ENCODE results near the gene EEF1AKMT3.

Gene EEF1AKMT3

DNA sequence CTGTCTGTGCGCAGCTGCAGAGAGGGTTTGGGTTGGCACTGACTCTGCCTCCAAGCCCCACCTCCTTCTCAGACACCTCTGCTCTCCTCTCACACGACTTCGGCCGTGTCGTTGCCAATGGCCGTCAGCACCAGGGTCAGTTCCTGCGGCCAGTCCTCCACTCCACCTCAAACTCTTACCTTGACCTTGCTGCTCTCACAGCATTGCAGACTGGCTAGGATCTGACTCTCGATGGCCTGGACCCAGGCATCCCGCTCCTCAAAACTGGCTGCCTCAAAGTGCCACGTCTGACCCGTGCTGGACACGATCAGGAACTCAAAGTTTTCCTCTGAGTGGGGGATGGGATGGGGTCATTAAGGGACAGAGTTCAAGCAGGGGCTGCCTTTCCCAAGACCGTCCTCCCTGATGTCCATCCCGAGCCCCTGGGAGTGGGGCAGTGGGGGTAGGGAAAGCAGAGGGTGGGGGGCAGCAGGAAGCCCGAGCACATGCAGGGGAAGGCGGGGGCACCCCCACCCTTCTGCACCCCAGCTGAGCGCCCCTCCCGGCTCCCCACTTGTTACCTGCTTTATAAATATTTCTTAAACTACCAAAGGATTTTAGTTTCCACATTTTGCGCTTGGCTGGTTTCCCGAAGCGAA, 44.5 kb upstream of the EEF1AKMT3 start:
- H3K4me3 ChIP-seq (ENCODE audit: low read length in 2 of 2): no peak overlapping the region
- peaks cover 35 to 39% of the 10 kb centered on the region in 2 donors for H3K27me3 ChIP-seq (ENCODE audit: control insufficient read depth in 1 of 2, insufficient read depth in 2 of 2, low read length in 2 of 2)
- H3K36me3 ChIP-seq (ENCODE audit: control insufficient read depth in 2 of 2, insufficient read depth in 2 of 2, low read length in 2 of 2): no peaks in the 10 kb centered on the region
- H3K9ac ChIP-seq (ENCODE audit: low read length in 2 of 2): no peak overlapping the region
- H3K4me1 ChIP-seq (ENCODE audit: control insufficient read depth, insufficient read depth, low read length): peaks cover 18% of the 10 kb centered on the region
- no peak overlapping the region for H3K27ac ChIP-seq (ENCODE audit: low read length)
- no peaks in the 10 kb centered on the region for H3K9me3 ChIP-seq (ENCODE audit: control insufficient read depth in 2 of 2, low read length in 2 of 2)

DNA sequence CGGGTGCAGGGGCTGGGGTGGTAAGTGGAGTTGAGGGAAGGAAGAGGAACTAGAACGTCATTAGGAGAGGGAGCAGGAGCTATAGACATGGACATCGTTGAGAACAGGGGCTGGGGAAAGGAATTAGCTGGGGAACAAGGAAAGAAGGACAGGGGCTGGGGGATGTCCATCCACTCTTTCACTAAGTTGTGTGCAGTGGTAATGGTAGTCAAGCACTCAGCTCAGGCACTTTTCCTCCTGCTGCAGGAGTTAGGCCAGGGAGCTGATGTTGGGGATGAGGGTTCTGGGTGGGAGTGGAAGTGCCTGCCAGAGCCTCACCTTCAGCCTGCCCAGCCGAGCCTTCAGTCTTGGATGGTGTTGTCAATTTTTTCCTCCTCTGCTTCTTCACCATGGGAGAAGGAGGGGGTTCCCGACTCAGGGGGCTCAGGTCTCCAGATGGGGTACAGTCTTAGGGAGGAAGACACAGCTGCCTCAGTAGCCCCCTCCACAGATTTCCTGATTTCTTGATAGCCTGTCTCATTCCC, 43.0 kb upstream of the EEF1AKMT3 start:
- H3K27me3 ChIP-seq (ENCODE audit: control insufficient read depth in 1 of 2, insufficient read depth in 2 of 2, low read length in 2 of 2): peaks cover 41 to 49% of the 10 kb centered on the region in 2 donors
- H3K27ac ChIP-seq (ENCODE audit: low read length): no peak overlapping the region
- no peak overlapping the region for H3K4me3 ChIP-seq (ENCODE audit: low read length in 2 of 2)

DNA sequence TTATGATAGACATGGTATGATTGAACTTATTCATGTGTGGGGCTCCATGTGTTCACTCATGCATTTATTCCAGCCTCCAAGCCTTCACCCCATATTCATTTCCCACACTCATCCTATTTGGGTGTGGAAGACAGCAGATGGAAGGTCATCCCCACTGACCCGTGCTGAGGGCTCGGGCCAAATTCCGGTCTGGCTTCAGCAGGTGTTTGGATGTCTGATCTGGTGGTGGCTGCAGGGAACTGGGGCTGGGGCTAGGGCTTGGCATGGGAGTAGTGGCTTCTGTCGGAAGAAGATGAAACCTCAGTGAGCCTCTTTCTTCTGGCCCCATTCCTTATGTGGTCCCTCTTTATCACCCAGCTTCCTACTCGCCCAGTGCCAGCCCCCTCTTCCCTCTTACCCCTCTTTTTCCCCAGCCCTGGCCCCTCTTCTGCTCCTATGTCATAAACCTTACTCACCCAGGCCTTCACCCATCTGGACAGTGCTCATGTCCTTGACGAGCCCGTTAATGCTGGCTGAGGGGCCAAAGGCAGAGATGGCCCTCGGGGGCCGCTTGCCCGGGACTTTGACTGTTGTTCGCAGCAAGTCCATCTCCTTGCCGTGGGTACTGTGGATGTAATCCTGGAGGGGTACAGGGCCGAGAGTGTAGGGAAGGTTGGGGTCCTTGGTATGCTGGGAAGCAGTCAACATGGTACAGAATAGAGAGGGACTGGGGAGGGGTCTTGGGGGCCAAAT, 41.9 kb upstream of the EEF1AKMT3 start:
- no peaks in the 10 kb centered on the region for H3K9me3 ChIP-seq (ENCODE audit: control insufficient read depth in 2 of 2, low read length in 2 of 2)
- H3K4me1 ChIP-seq (ENCODE audit: control insufficient read depth, insufficient read depth, low read length): peaks cover 19% of the 10 kb centered on the region
- H3K4me3 ChIP-seq (ENCODE audit: low read length in 2 of 2): no peak overlapping the region
- H3K27ac ChIP-seq (ENCODE audit: low read length): no peak overlapping the region
- no peaks in the 10 kb centered on the region for H3K36me3 ChIP-seq (ENCODE audit: control insufficient read depth in 2 of 2, insufficient read depth in 2 of 2, low read length in 2 of 2)
- H3K9ac ChIP-seq (ENCODE audit: low read length in 2 of 2): no peak overlapping the region
- peaks cover 47 to 56% of the 10 kb centered on the region in 2 donors for H3K27me3 ChIP-seq (ENCODE audit: control insufficient read depth in 1 of 2, insufficient read depth in 2 of 2, low read length in 2 of 2)

More for the DNA sequence above, 43.0 kb upstream of the EEF1AKMT3 start:
- peaks cover 18% of the 10 kb centered on the region for H3K4me1 ChIP-seq (ENCODE audit: control insufficient read depth, insufficient read depth, low read length)
- no peaks in the 10 kb centered on the region for H3K36me3 ChIP-seq (ENCODE audit: control insufficient read depth in 2 of 2, insufficient read depth in 2 of 2, low read length in 2 of 2)
- H3K9ac ChIP-seq (ENCODE audit: low read length in 2 of 2): no peak overlapping the region
- no peaks in the 10 kb centered on the region for H3K9me3 ChIP-seq (ENCODE audit: control insufficient read depth in 2 of 2, low read length in 2 of 2)

DNA sequence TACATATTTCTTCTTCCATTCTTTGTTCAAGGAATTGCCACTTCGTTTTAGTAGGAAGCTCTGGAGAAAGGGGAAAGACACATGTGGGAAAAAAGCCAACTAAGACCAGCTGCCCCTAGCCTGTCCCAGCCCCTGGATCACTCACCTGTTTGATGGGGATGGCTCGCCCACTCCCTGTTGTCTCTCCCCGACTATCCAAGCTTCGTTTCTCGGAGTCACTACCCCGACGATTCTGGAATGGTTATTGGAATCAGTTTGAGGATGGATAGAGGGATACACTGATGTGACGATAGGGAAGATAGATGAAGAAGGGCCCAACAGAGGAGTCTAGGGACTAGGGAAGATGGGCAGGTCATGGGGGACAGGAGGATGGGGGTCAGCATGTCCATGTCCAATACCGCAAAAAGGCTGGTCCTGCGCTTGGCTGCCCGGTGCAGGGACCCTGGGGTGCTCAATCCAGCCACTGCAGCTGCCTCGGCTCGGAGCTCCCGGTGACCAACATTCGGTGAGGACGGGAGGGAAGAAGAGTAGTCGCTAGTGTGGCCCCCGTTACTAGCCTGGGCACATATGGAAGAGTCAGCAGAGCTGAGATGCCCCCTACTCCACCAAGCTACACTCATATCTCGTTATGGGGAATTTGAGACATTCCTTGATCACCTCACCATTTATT, 40.9 kb upstream of the EEF1AKMT3 start:
- Histone ChIP-seq H3K4me1 (ENCODE audit: control insufficient read depth, insufficient read depth, low read length) (peaks cover 22% of the 10 kb centered on the region), H3K9me3 (ENCODE audit: control insufficient read depth in 2 of 2, low read length in 2 of 2) (no peaks in the 10 kb centered on the region), H3K36me3 (ENCODE audit: control insufficient read depth in 2 of 2, insufficient read depth in 2 of 2, low read length in 2 of 2) (no peaks in the 10 kb centered on the region), H3K27ac (ENCODE audit: low read length) (no peak overlapping the region), H3K9ac (ENCODE audit: low read length in 2 of 2) (no peak overlapping the region), H3K27me3 (ENCODE audit: control insufficient read depth in 1 of 2, insufficient read depth in 2 of 2, low read length in 2 of 2) (peaks cover 48 to 59% of the 10 kb centered on the region in 2 donors), H3K4me3 (ENCODE audit: low read length in 2 of 2) (no peak overlapping the region)

DNA sequence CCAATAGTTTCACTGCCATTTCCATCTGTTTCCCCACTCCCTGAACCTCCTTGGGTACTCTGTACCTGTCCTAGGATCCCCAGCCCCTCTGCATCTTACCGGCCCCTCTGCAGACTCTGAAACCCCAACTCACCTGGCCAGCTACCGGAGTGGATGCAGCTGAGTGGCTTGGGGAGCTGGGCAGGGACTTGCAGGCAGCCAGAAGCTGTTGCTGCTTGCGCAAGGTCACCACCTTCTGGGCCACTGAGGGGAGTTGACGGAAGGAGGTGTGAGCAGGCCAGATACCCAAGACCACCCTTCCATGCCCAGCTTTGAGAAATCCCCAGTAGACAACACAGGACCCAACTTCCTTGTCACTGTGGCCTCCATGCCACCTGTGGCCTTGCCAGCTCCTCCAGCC, 40.1 kb upstream of the EEF1AKMT3 start:
- Histone ChIP-seq H3K27ac (ENCODE audit: low read length) (no peak overlapping the region), H3K9me3 (ENCODE audit: control insufficient read depth in 2 of 2, low read length in 2 of 2) (no peaks in the 10 kb centered on the region), H3K36me3 (ENCODE audit: control insufficient read depth in 2 of 2, insufficient read depth in 2 of 2, low read length in 2 of 2) (no peaks in the 10 kb centered on the region), H3K9ac (ENCODE audit: low read length in 2 of 2) (no peak overlapping the region), H3K4me1 (ENCODE audit: control insufficient read depth, insufficient read depth, low read length) (peaks cover 22% of the 10 kb centered on the region), H3K4me3 (ENCODE audit: low read length in 2 of 2) (no peak overlapping the region), H3K27me3 (ENCODE audit: control insufficient read depth in 1 of 2, insufficient read depth in 2 of 2, low read length in 2 of 2) (peaks cover 48 to 61% of the 10 kb centered on the region in 2 donors)

DNA sequence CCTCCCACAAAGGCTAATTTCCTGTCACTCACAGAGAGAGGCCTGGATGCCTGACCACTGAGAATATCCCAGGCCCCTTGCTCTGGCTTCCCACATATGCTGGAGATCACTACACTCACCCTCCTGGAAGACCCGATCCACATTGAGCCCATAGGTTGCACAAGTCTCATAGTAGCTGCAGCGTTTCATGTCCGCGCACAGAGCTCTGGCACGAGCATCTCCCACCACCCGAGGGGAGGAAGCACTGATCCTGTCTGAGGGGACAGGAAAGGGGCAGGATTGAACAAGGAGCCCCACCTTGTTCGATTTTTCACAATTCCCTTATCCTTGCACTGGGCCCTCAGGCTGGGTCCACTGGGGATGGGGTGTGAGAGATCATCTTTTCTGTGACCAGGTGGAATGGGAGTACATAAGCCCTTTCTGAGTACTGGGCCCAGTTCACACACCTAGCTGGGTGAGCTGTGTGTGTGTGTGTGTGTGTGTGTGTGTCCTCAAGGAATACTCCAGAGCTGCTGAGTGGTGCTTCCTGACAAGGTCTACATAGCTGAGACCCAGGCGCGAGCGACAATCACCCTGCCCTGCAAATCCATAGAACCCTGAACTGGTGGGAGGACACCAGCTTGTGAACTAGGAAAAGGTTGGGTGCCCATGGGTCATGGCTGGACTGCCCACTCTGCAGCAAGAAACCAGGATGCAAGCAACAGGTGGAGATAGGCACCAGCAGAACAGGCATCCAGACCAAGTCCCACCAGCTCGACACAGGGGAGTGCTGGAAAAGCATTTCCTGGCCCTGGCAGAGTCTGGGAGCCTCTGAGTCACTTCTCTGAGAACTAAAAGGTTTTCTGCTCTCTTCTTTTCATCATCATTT, 39.5 kb upstream of the EEF1AKMT3 start:
- H3K27me3 ChIP-seq (ENCODE audit: control insufficient read depth in 1 of 2, insufficient read depth in 2 of 2, low read length in 2 of 2): peaks cover 48 to 56% of the 10 kb centered on the region in 2 donors
- H3K9me3 ChIP-seq (ENCODE audit: control insufficient read depth in 2 of 2, low read length in 2 of 2): no peaks in the 10 kb centered on the region
- H3K36me3 ChIP-seq (ENCODE audit: control insufficient read depth in 2 of 2, insufficient read depth in 2 of 2, low read length in 2 of 2): no peaks in the 10 kb centered on the region
- H3K27ac ChIP-seq (ENCODE audit: low read length): no peak overlapping the region
- H3K4me1 ChIP-seq (ENCODE audit: control insufficient read depth, insufficient read depth, low read length): peaks cover 26% of the 10 kb centered on the region
- H3K4me3 ChIP-seq (ENCODE audit: low read length in 2 of 2): no peak overlapping the region
- no peak overlapping the region for H3K9ac ChIP-seq (ENCODE audit: low read length in 2 of 2)

DNA sequence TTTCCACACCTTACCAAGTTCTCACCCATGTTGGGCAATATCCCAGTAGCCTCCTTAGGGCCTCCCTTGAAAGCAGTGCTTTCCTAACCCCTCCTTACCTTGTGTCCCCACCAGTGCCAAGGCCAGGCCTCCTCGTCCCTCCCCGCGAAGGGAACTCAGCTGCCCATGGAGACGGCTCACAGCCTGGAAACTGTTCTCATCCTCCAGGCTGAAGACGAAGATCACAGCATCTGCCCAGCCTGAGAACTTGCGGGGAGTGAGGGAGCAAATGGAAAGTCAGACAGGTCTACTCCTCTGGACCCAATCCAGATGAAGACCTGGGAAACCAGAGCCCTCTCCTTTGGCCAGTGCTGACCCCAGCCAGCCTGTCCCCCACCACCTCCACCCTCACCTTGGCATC, 38.5 kb upstream of the EEF1AKMT3 start:
- no peak overlapping the region for H3K27ac ChIP-seq (ENCODE audit: low read length)

DNA sequence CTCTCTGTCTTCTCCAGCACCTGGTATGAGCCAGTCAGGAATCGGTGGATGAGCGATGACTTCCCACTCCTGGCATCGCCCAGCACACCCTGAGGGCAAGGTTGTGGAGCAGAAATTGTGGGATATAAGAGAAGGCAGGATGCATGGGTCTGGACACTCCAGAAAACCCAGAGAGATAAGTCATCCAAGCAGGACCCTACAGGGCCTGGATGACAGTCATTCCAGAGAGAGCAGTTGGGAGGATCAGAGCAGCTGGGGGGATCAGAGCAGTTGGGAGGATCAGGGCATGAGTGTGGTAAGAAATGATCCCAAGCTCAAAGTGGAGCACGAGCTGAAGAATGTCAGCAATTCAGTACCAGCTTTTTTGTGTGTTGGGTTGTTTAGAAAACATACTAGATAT, 37.8 kb upstream of the EEF1AKMT3 start:
- H3K4me3 ChIP-seq (ENCODE audit: low read length in 2 of 2): no peak overlapping the region
- no peaks in the 10 kb centered on the region for H3K9me3 ChIP-seq (ENCODE audit: control insufficient read depth in 2 of 2, low read length in 2 of 2)
- H3K36me3 ChIP-seq (ENCODE audit: control insufficient read depth in 2 of 2, insufficient read depth in 2 of 2, low read length in 2 of 2): no peaks in the 10 kb centered on the region
- H3K27me3 ChIP-seq (ENCODE audit: control insufficient read depth in 1 of 2, insufficient read depth in 2 of 2, low read length in 2 of 2): peaks cover 56 to 63% of the 10 kb centered on the region in 2 donors
- no peak overlapping the region for H3K27ac ChIP-seq (ENCODE audit: low read length)
- H3K9ac ChIP-seq (ENCODE audit: low read length in 2 of 2): no peak overlapping the region
- H3K4me1 ChIP-seq (ENCODE audit: control insufficient read depth, insufficient read depth, low read length): peaks cover 30% of the 10 kb centered on the region

More for the DNA sequence above, 38.5 kb upstream of the EEF1AKMT3 start:
- no peak overlapping the region for H3K9ac ChIP-seq (ENCODE audit: low read length in 2 of 2)
- H3K36me3 ChIP-seq (ENCODE audit: control insufficient read depth in 2 of 2, insufficient read depth in 2 of 2, low read length in 2 of 2): no peaks in the 10 kb centered on the region
- no peak overlapping the region for H3K4me3 ChIP-seq (ENCODE audit: low read length in 2 of 2)
- no peaks in the 10 kb centered on the region for H3K9me3 ChIP-seq (ENCODE audit: control insufficient read depth in 2 of 2, low read length in 2 of 2)
- peaks cover 51 to 56% of the 10 kb centered on the region in 2 donors for H3K27me3 ChIP-seq (ENCODE audit: control insufficient read depth in 1 of 2, insufficient read depth in 2 of 2, low read length in 2 of 2)
- H3K4me1 ChIP-seq (ENCODE audit: control insufficient read depth, insufficient read depth, low read length): peaks cover 28% of the 10 kb centered on the region

DNA sequence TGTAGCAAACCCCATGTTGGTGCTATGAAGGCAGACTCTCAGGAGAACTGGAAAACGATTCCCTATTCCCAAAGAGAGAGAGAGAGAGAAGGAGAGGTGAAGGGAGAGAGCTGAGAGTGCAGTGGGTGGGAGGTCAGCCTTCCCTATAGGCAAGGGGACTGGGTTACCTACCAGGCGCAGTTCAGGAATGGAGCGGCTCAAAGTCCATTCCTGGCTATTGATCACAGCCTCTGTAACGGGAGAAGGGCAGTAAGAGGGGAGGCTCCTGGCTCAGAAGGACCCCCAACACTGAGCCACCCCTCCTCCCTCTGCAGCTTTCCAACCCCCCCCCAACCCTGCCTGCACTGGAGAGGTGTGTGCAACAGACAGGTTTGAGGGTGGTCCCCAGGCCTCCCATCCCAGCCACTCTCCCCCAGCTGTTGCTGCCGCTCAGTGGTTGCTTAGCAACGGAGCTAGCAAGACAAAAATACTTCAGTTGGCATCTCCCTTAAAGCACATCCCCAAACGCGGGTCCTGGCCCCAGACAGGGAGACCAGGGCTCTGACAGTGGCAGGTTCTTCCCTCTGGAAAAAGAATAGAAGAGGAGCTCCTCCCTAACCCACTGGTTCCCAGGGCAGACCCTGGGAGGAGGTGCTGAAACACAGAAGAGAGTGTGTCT, 37.1 kb upstream of the EEF1AKMT3 start:
- peaks cover 64 to 69% of the 10 kb centered on the region in 2 donors for H3K27me3 ChIP-seq (ENCODE audit: control insufficient read depth in 1 of 2, insufficient read depth in 2 of 2, low read length in 2 of 2)
- H3K27ac ChIP-seq (ENCODE audit: low read length): no peak overlapping the region
- H3K9me3 ChIP-seq (ENCODE audit: control insufficient read depth in 2 of 2, low read length in 2 of 2): no peaks in the 10 kb centered on the region
- no peak overlapping the region for H3K4me3 ChIP-seq (ENCODE audit: low read length in 2 of 2)
- H3K9ac ChIP-seq (ENCODE audit: low read length in 2 of 2): no peak overlapping the region
- no peaks in the 10 kb centered on the region for H3K36me3 ChIP-seq (ENCODE audit: control insufficient read depth in 2 of 2, insufficient read depth in 2 of 2, low read length in 2 of 2)
- H3K4me1 ChIP-seq (ENCODE audit: control insufficient read depth, insufficient read depth, low read length): peaks cover 30% of the 10 kb centered on the region

Data from stomach smooth muscle (tissue), 2 donors.